HepG2 (cell line): ENCODE results near the gene GRAMD1A. TPM values are rescaled to one million over a fixed set of nuclear protein-coding genes. Genes with fewer than 3 reads are reported as not detected.

Experiments
- ATAC-seq: fragments of 200-7000 bp; cut with Tn5 transposase; 3 replicates; pipeline ENCODE4 v1.9.1; 2020; ENCODE audit warnings: mild to moderate bottlenecking, moderate library complexity
- BruUV-seq: library from RNA; stranded (reverse); fragments of 400-500 nt; replicated peaks from 2 replicates; lab custom pipeline; 2021; lab: Mats Ljungman, UMichigan
- CTCF ChIA-PET: fragments of 300-600 bp; formaldehyde crosslinking; extraction: SDS; loops from one replicate; lab custom pipeline; 2021; ENCODE audit warnings: low total read pairs, inconsistent platforms, low intra/inter-chr PET ratio; lab: Yijun Ruan, JAX
- POLR2A ChIA-PET: fragments of 350-600 bp; sonication (Branson Sonifier 250); formaldehyde crosslinking; loops from one replicate; lab custom pipeline; 2020; ENCODE audit warnings: antibody characterized with exemption, inconsistent platforms; lab: Yijun Ruan, JAX
- DNase-seq: peaks from one replicate; pipeline ENCODE4 v3.0.0-alpha.2; 2015; ENCODE audit warnings: low spot score
- FAIRE-seq: peaks from 3 replicates; lab custom pipeline; 2011; peaks lifted over from hg19 to GRCh38; lab: Jason Lieb, UNC
- H2AFZ ChIP-seq: one replicate; pipeline ENCODE4 v1.6.1; 2011; ENCODE audit warnings: low read length, inconsistent platforms
- H3K27ac ChIP-seq: fragments of 300-600 bp; 3 replicates; pipeline ENCODE4 v1.8.0; 2011; ENCODE audit warnings: mixed run types, mild to moderate bottlenecking, mixed read lengths, low read length, inconsistent platforms; ENCODE audit not compliant: insufficient read depth; ENCODE audit errors: extremely low read length
- H3K27me3 ChIP-seq, 2 experiments: fragments of 200-600 bp in 1 of 2; 2 replicates in 1 of 2; 3 replicates in 1 of 2; pipeline versions ENCODE4 v1.6.0 to v1.8.0; 2011; ENCODE audit warnings: low read length in 2 of 2, mild to moderate bottlenecking in 2 of 2, moderate library complexity in 2 of 2, inconsistent platforms in 1 of 2; ENCODE audit not compliant: insufficient read depth in 2 of 2, control insufficient read depth in 1 of 2
- H3K36me3 ChIP-seq, 2 experiments: fragments of 200-600 bp in 1 of 2; replicated peaks in 1 of 2; 2 replicates in 1 of 2; 3 replicates in 1 of 2; pipeline versions ENCODE4 v1.5.1 to v1.8.0; 2011; ENCODE audit warnings: low read length in 2 of 2, inconsistent platforms in 1 of 2; ENCODE audit not compliant: insufficient read depth in 2 of 2, control insufficient read depth in 1 of 2
- H3K4me1 ChIP-seq: 2 replicates; pipeline ENCODE4 v1.5.1; 2012; ENCODE audit warnings: low read length, inconsistent platforms; ENCODE audit not compliant: insufficient read depth
- H3K4me2 ChIP-seq: 2 replicates; pipeline ENCODE4 v1.6.0; 2011; ENCODE audit warnings: low read depth, low read length, inconsistent platforms
- H3K4me3 ChIP-seq, 3 experiments: fragments of 200-600 bp in 1 of 3; sonication (generic), shearing (Covaris generic) in 1 of 3; replicated peaks in 1 of 3; 2 replicates each; pipeline ENCODE4 v1.5.1; 2011 to 2016; ENCODE audit warnings: low read length in 3 of 3, inconsistent platforms in 2 of 3, low read depth in 2 of 3, mild to moderate bottlenecking in 2 of 3, control low read depth in 1 of 3, mixed read lengths in 1 of 3; ENCODE audit not compliant: insufficient read depth in 1 of 3
- H3K79me2 ChIP-seq: one replicate; pipeline ENCODE4 v1.6.1; 2011; ENCODE audit warnings: low read length, inconsistent platforms; ENCODE audit not compliant: insufficient read depth
- H3K9ac ChIP-seq: 2 replicates; pipeline ENCODE4 v1.6.0; 2011; ENCODE audit warnings: mild to moderate bottlenecking, low read depth, low read length, inconsistent platforms; ENCODE audit not compliant: insufficient read depth
- H3K9me3 ChIP-seq: 2 replicates; pipeline ENCODE4 v1.5.1; 2012; ENCODE audit warnings: mild to moderate bottlenecking, low read length
- H4K20me1 ChIP-seq: 2 replicates; pipeline ENCODE4 v1.6.0; 2011; ENCODE audit warnings: inconsistent platforms, mild to moderate bottlenecking, low read length, moderate library complexity; ENCODE audit not compliant: insufficient read depth
- ADNP ChIP-seq: sonication (generic); formaldehyde crosslinking; IDR thresholded peaks from 2 replicates; pipeline ENCODE4 v1.4.0; 2020; ENCODE audit warnings: missing genetic modification reagents
- CBFB ChIP-seq: sonication (generic); formaldehyde crosslinking; IDR thresholded peaks from 2 replicates; pipeline ENCODE4 v1.4.0; 2020; ENCODE audit warnings: missing genetic modification reagents
- DR1 ChIP-seq: sonication (generic); formaldehyde crosslinking; IDR thresholded peaks from 2 replicates; pipeline ENCODE4 v1.8.0; 2021; ENCODE audit warnings: mild to moderate bottlenecking, missing genetic modification reagents, inconsistent platforms
- KAT7 ChIP-seq: IDR thresholded peaks from 2 replicates; pipeline ENCODE4 v1.6.1; 2018; ENCODE audit warnings: borderline replicate concordance, missing compliant biosample characterization
- XBP1 ChIP-seq: sonication (generic); formaldehyde crosslinking; IDR thresholded peaks from 2 replicates; pipeline ENCODE4 v1.5.0; 2020; ENCODE audit warnings: missing genetic modification reagents
- ZNF20 ChIP-seq: sonication (generic); formaldehyde crosslinking; IDR thresholded peaks from 2 replicates; pipeline ENCODE4 v1.4.0; 2020; ENCODE audit warnings: mild to moderate bottlenecking, moderate library complexity, missing genetic modification reagents
- ZNF251 ChIP-seq: sonication (generic); formaldehyde crosslinking; IDR thresholded peaks from 2 replicates; pipeline ENCODE4 v1.9.0; 2021; ENCODE audit warnings: mild to moderate bottlenecking, missing genetic modification reagents
- ZNF260 ChIP-seq: sonication (generic); formaldehyde crosslinking; IDR thresholded peaks from 2 replicates; pipeline ENCODE4 v1.4.0; 2020; ENCODE audit warnings: missing genetic modification reagents, low read depth, mild to moderate bottlenecking, borderline replicate concordance
- ZNF3 ChIP-seq: IDR thresholded peaks from 2 replicates; pipeline ENCODE4 v1.7.0; 2017; ENCODE audit warnings: inconsistent platforms
- WGBS: methylation state at CpG from one replicate; pipeline ENCODE4 v1.1.6; 2017; ENCODE audit warnings: low lambda C conversion rate; 5-methylcytosine and 5-hydroxymethylcytosine counted together
- in situ Hi-C: cut with HindIII; loops from 2 replicates; pipeline ENCODE4 v1.10.0; 2017; ENCODE audit warnings: low pct_unique_long_range_greater_than_20kb; ENCODE audit not compliant: extremely low pct_ligation_motif_present
- intact Hi-C: fragments of 100-400 bp; cut with micrococcal nuclease; formaldehyde crosslinking; loops from one replicate; pipeline ENCODE4 v1.10.0; 2022; ENCODE audit not compliant: unreplicated experiment
- polyA plus RNA-seq, 8 experiments: library from polyadenylated mRNA; depleted of rRNA in 3 of 8; stranded (reverse) in 7 of 8; unstranded in 1 of 8; fragments of >200 nt; fragmentation: Illumina TruSeq in 4 of 8; extraction: Trizol in 4 of 8; gene quantifications; 2 replicates each; pipeline versions ENCODE4 v1.2.1 to v1.2.3, GENCODE V29; 2011 to 2016; ENCODE audit warnings: low read depth in 4 of 8, missing spikeins in 1 of 8, mixed read lengths in 1 of 8; ENCODE audit not compliant: insufficient read depth in 1 of 8
- total RNA-seq, 5 experiments: library from RNA; depleted of rRNA; stranded (reverse); fragments of >200 nt; fragmentation: Illumina TruSeq; extraction: Trizol; gene quantifications; 2 replicates each; pipeline ENCODE4 v1.2.3, GENCODE V29; 2016; ENCODE audit warnings: low read depth in 1 of 5
- TF ChIP-seq, protein P1 (sequence below): sonication (generic); formaldehyde crosslinking; IDR thresholded peaks from 2 replicates; pipeline ENCODE4 v1.5.1; 2020; ENCODE audit warnings: missing genetic modification reagents, mild to moderate bottlenecking, borderline replicate concordance
- TF ChIP-seq, protein P2 (sequence below): sonication (generic); formaldehyde crosslinking; conservative IDR thresholded peaks from 2 replicates; pipeline ENCODE4 v1.4.0; 2020; ENCODE audit warnings: mild to moderate bottlenecking, missing genetic modification reagents, moderate library complexity

Gene GRAMD1A
- total and polyA plus RNA-seq, 2 of the 13 experiments (the other 11 are each of a cell fraction or from before 2014, with no cell fraction given), result 14.7 to 181 TPM

DNA sequence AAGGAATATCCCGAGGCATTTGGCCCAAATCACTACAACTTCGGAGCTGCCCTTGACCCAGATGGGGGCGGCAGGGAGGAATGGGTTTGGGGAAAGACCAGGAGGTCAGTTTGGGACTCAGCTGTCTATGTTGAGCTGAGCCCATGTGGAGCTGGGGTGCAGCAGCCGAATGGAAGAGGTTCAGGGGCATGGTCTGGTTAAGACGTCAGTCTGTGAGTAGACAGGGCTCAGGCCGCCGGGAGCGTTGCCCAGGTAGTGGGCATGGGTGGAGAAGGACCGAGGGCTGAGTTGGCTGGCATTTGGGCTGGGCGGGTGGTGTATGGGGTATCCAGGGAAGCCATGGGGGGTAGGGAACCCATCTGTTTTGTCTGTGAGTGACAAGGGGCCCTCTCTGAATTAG lies 20.9 kb downstream of the GRAMD1A start:
- no peaks in the 10 kb centered on the region for H3K9me3 ChIP-seq
- intact Hi-C loops (no loop called here), in situ Hi-C loops (no loop called here)
- no peaks in the 10 kb centered on the region for H3K79me2 ChIP-seq
- no peak overlapping the region for H3K27ac ChIP-seq
- H3K4me3 ChIP-seq, result no peak overlapping the region
- no peak overlapping the region for H2AFZ ChIP-seq
- H3K36me3 ChIP-seq, result peaks cover 34 to 82% of the 10 kb centered on the region in 2 experiments
- H4K20me1 ChIP-seq, result 0 out of 2 replicates have a peak, but pooled peaks cover 9% of the 10 kb centered on the region
- FAIRE-seq (no peak), DNase-seq (no peak), ATAC-seq (no peak)
- TF ChIP-seq KAT7 (no peak), XBP1 (CRISPR knock-in tag) (no peak), DR1 (CRISPR knock-in tag) (no peak), ZNF3 (CRISPR knock-in tag) (no peak), CBFB (no peak), ZNF251 (CRISPR knock-in tag) (no peak), ADNP (CRISPR knock-in tag) (no peak), ZNF20 (no peak), ZNF260 (CRISPR knock-in tag) (no peak)
- TF ChIP-seq, protein P1, sequence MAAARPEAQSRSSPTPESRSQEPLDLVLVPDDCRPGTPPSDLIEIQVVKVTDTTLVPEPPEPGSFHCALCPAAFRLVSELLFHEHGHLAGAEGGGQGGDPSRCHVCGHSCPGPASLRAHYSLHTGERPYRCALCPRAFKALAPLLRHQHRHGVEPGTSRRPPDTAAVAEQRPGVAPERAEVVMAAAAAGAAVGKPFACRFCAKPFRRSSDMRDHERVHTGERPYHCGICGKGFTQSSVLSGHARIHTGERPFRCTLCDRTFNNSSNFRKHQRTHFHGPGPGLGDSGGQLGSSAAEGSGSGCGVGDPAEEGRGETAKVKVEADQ, result no peak
- TF ChIP-seq, protein P2, sequence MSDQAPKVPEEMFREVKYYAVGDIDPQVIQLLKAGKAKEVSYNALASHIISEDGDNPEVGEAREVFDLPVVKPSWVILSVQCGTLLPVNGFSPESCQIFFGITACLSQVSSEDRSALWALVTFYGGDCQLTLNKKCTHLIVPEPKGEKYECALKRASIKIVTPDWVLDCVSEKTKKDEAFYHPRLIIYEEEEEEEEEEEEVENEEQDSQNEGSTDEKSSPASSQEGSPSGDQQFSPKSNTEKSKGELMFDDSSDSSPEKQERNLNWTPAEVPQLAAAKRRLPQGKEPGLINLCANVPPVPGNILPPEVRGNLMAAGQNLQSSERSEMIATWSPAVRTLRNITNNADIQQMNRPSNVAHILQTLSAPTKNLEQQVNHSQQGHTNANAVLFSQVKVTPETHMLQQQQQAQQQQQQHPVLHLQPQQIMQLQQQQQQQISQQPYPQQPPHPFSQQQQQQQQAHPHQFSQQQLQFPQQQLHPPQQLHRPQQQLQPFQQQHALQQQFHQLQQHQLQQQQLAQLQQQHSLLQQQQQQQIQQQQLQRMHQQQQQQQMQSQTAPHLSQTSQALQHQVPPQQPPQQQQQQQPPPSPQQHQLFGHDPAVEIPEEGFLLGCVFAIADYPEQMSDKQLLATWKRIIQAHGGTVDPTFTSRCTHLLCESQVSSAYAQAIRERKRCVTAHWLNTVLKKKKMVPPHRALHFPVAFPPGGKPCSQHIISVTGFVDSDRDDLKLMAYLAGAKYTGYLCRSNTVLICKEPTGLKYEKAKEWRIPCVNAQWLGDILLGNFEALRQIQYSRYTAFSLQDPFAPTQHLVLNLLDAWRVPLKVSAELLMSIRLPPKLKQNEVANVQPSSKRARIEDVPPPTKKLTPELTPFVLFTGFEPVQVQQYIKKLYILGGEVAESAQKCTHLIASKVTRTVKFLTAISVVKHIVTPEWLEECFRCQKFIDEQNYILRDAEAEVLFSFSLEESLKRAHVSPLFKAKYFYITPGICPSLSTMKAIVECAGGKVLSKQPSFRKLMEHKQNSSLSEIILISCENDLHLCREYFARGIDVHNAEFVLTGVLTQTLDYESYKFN (CRISPR knock-in tag), result no peak
- POLR2A ChIA-PET, result no interaction called here
- no peak overlapping the region for H3K9ac ChIP-seq
- no TSS peak for BruUV-seq
- no peaks in the 10 kb centered on the region for H3K27me3 ChIP-seq
- CTCF ChIA-PET, result no interaction called here
- WGBS, result 100% methylated on average over 10 of the region's 10 CpGs
- H3K4me2 ChIP-seq, result no peak overlapping the region
- H3K4me1 ChIP-seq, result no peaks in the 10 kb centered on the region
